AG09319 (cell line): ENCODE data around the gene GPC1.

Experiments used
- DNase-seq: peaks from one replicate; pipeline ENCODE4 v3.0.0-alpha.2; 2010; ENCODE audit warnings: low read depth; ENCODE audit errors: extremely low read depth
- CTCF ChIP-seq: IDR thresholded peaks from 2 replicates; pipeline ENCODE4 v1.5.1; 2011; ENCODE audit warnings: low read depth, mild to moderate bottlenecking, inconsistent platforms, low read length, moderate library complexity

The GPC1 gene

GRCh38 chr2:240412211-240412861, 23.1 kb upstream of the GPC1 start:
- no peak for DNase-seq
- TF ChIP-seq CTCF = no peak

GRCh38 chr2:240412975-240413812, 22.3 kb upstream of the GPC1 start:
- no peak for TF ChIP-seq CTCF
- no peak for DNase-seq

- DNase-seq = no peak
- TF ChIP-seq CTCF = no peak
These were observed 21.5 kb upstream of the GPC1 start for GRCh38 chr2:240413813-240414429.

GRCh38 chr2:240416821-240417220, 18.6 kb upstream of the GPC1 start:
- DNase-seq = no peak
- TF ChIP-seq CTCF = no peak

GRCh38 chr2:240418311-240418710, 17.2 kb upstream of the GPC1 start:
- TF ChIP-seq CTCF = no peak

GRCh38 chr2:240419271-240419670, 16.2 kb upstream of the GPC1 start:
- no peak for TF ChIP-seq CTCF
- no peak for DNase-seq

More at GRCh38 chr2:240418311-240418710, 17.2 kb upstream of the GPC1 start:
- no peak for DNase-seq

- no peak for DNase-seq
- no peak for TF ChIP-seq CTCF
These were observed 15.7 kb upstream of the GPC1 start for GRCh38 chr2:240419723-240420122.
